Measurements from ENCODE around the gene TMEM132E.

GRCh38 chr17:34553907-34554306 is 25.5 kb upstream of the TMEM132E start:
- TF ChIP-seq POLR2A (IDR thresholded peaks at IDR 0.05) (no peak), CTCF (IDR thresholded peaks at IDR 0.05) (no peak)
